ENCODE results near the gene LAMC3.

LAMC3 gene

GRCh38 chr9:131045300-131046092 lies 36.5 kb downstream of the LAMC3 start:
- no peak for DNase-seq (ENCODE audit: low spot score)

DNA sequence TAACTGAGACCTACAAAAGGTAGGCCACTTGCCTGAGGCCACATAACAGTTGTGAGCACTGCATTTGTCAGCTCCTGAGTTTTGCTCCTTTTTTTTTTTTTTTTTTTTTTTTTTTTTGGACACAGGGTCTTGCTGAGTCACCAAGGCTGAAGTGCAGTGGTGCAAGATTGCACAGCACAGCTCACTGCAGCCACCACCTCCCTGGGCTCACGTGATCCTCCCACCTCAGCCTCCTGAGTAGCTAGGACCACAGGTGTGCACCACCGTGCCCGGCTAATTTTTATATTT lies 37.1 kb downstream of the LAMC3 start:
- no peak for DNase-seq (ENCODE audit: low spot score)

- DNase-seq (ENCODE audit: low spot score): peak; percentile 81
Measured at GRCh38 chr9:131046581-131047202, 37.7 kb downstream of the LAMC3 start.

DNA sequence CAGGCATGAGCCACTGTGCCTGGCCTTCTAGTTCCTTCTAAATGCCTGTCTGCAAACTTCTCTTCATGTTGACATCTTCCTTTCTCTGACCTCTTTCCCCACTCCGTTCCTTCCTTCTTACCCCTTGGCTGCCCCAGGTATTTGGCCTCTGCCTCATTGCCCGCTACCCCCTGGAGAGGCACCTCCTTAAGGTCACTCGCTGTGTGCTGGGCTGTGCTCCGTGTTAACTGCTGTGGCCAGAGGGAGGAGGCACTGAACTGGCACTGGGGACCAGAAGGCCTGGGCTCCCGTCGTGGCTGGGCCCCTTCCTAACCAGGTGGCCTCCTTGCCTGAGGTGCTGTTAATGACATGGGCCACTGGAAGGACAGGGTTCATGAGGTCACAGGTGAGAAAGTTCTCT lies 39.4 kb downstream of the LAMC3 start:
- no peak for DNase-seq (ENCODE audit: low spot score)

GRCh38 chr9:131048820-131049219 lies 39.8 kb downstream of the LAMC3 start:
- no peak for DNase-seq (ENCODE audit: low spot score)

- no peak for DNase-seq (ENCODE audit: low spot score)
Measured at GRCh38 chr9:131049829-131050715, 41.1 kb downstream of the LAMC3 start.

- no peak for DNase-seq (ENCODE audit: low spot score)
Measured at GRCh38 chr9:131050831-131051230, 41.9 kb downstream of the LAMC3 start.

DNA sequence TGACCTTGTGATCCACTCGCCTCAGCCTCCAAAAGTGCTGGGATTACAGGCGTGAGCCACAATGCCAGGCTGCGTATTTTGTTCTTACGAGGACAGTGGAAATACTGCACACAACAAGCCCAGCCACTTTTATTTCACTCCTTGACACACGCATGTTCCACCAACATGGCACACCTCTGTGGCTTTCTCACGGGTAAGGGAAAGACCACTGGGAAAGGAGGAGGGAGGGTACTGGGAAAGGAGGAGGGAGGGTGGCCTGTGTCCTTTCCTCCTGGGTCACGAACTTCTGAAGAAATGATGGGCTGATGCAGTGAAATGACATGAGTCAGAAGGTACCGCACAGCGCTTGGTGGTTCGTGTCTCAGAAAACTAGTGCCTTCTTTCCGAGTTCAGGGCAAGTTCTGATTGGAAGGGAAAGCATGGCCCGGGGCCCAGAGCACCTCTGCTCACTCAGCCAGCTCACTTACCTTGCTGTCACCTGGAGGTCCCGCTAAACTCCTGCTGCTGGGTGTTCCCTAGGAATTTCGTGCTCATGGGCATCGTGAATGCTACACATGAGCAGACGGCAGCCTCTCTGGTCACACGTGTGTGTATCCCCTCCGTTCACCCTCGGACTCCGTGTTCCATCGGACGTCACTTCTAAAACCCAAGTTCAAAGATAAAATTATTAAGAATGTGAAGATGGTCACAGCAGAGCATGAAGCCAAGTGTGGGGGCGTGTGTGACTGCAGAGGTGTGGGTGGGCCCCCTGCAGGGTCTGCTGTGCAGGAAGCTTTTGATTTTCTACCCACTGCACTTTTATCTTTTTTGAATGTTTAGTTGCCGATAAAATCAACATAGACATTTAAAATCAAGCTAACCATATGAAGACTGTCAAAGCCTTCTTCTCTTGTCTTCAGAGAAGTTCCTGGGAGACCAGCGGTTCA lies 42.9 kb downstream of the LAMC3 start:
- DNase-seq (ENCODE audit: low spot score): no peak

- DNase-seq (ENCODE audit: low spot score): no peak
Measured at GRCh38 chr9:131053896-131054295, 44.9 kb downstream of the LAMC3 start.

- DNase-seq (ENCODE audit: low spot score): no peak
Measured at GRCh38 chr9:131056781-131057506, 48.0 kb downstream of the LAMC3 start.

GRCh38 chr9:131060900-131061630 lies 52.1 kb downstream of the LAMC3 start:
- DNase-seq (ENCODE audit: low spot score): no peak

DNA sequence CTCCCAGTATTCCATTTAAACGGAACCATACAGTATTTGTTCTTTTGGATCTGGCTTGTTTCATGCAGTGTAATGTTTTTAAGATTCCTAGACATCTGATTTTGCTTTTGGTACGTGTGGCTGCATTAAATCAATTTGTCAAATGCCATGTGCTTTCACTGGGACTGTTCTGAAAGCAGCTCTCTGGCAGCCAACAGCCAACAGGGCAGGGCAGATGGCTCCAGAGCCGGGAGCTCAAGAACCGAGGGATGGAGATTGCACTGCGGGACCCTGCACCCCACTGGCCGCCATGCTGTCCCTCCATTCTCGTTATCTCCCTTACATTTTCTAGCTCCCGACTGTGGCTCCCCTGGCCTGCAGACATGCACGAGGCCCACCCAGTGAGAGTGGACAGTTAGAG lies 54.0 kb downstream of the LAMC3 start:
- DNase-seq (ENCODE audit: low spot score): no peak

- no peak for DNase-seq (ENCODE audit: low spot score)
Measured at GRCh38 chr9:131065599-131065998, 56.6 kb downstream of the LAMC3 start.

GRCh38 chr9:131067625-131068024 lies 58.7 kb downstream of the LAMC3 start:
- DNase-seq (ENCODE audit: low spot score): no peak

GRCh38 chr9:131068076-131068816 lies 59.3 kb downstream of the LAMC3 start:
- no peak for DNase-seq (ENCODE audit: low spot score)

- no peak for DNase-seq (ENCODE audit: low spot score)
Measured at GRCh38 chr9:131069699-131070098, 60.7 kb downstream of the LAMC3 start.

DNA sequence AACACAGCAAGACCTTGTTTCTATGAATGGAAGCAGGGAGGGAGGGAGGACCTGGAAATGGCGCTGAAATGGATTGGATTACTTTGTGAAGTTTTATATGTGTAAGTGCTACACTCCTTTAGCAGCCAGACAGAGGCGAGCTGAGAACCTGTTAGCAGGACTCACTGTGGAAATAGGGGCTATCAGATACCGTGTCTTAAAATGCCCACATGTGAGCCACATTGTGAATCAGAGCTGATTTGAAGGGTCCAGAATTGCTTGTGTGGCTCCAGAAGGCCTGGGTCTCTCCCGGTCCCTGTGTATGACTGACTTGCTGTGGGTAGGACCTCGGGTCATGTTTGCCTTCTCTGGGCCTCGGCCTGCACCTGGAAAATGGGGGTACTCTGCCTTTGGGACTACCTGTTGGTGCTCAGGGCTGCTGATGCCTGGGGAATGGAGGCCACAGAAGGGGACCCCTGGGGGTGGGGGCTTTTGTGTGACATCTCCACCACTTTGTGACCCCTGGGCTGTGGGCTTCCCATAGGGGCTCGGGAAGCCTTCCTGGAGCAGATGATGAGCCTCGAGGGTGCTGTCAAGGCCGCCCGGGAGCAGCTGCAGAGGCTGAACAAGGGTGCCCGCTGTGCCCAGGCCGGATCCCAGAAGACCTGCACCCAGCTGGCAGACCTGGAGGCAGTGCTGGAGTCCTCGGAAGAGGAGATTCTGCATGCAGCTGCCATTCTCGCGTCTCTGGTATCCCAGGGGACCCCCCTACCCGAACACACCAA lies 63.3 kb downstream of the LAMC3 start:
- DNase-seq (ENCODE audit: low spot score): no peak

DNA sequence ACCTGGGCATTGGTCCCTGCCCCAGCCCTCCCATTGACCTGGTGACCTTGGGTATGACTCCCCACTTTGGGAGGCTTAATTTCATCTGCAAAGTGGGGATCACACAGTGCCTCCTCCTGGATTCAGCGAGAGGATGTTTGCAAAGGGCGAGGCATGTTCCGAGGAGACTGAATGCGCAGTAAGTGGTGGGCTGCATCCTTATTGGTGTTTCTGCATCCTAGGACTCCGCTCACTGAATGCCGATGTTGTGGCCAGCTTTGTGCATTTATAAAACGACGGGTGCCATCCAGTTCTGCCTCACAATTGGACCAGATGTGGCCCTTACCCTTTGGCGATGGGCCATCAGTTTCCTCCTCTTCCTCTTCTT lies 63.9 kb downstream of the LAMC3 start:
- no peak for DNase-seq (ENCODE audit: low spot score)

All from left forelimb (tissue), 1 donor.